Hepatocyte (in vitro differentiated cells): Measurements from ENCODE around the gene RS1. TPM values are rescaled to one million over a fixed set of nuclear protein-coding genes. Genes with fewer than 3 reads are reported as not detected.

Experiments
- DNase-seq: peaks from one replicate; pipeline ENCODE4 v3.0.0-alpha.2; 2016; ENCODE audit warnings: low spot score
- H2AFZ ChIP-seq: fragments of 200-600 bp; sonication (generic); 2 replicates; pipeline ENCODE4 v1.6.0; 2016; ENCODE audit warnings: antibody characterized with exemption, mild to moderate bottlenecking
- H3K27ac ChIP-seq: fragments of 200-600 bp; sonication (generic); 2 replicates; pipeline ENCODE4 v1.5.1; 2016; ENCODE audit warnings: mild to moderate bottlenecking
- H3K27me3 ChIP-seq: fragments of 200-600 bp; sonication (generic); 2 replicates; pipeline ENCODE4 v1.6.1; 2016
- H3K36me3 ChIP-seq: fragments of 200-600 bp; sonication (generic); replicated peaks from 2 replicates; pipeline ENCODE4 v1.5.1; 2016; ENCODE audit warnings: low read depth; ENCODE audit not compliant: insufficient read depth
- H3K4me1 ChIP-seq: fragments of 200-600 bp; sonication (generic); 2 replicates; pipeline ENCODE4 v1.5.1; 2016; ENCODE audit warnings: mild to moderate bottlenecking, moderate library complexity; ENCODE audit not compliant: insufficient read depth
- H3K4me2 ChIP-seq: fragments of 200-600 bp; sonication (generic); 2 replicates; pipeline ENCODE4 v1.6.0; 2016
- H3K4me3 ChIP-seq: fragments of 200-600 bp; sonication (generic); 2 replicates; pipeline ENCODE4 v1.5.1; 2016; ENCODE audit warnings: mild to moderate bottlenecking
- H3K79me2 ChIP-seq: fragments of 200-600 bp; sonication (generic); 2 replicates; pipeline ENCODE4 v1.6.0; 2017; ENCODE audit warnings: mild to moderate bottlenecking
- H3K9me2 ChIP-seq: fragments of 200-600 bp; sonication (generic); replicated peaks from 2 replicates; pipeline ENCODE4 v1.6.0; 2017; ENCODE audit warnings: mild to moderate bottlenecking; ENCODE audit not compliant: insufficient read depth
- H3K9me3 ChIP-seq: fragments of 200-600 bp; sonication (generic); 2 replicates; pipeline ENCODE4 v1.5.1; 2016; ENCODE audit warnings: low read depth, mild to moderate bottlenecking
- H4K20me1 ChIP-seq: fragments of 200-600 bp; sonication (generic); 2 replicates; pipeline ENCODE4 v1.6.0; 2016; ENCODE audit warnings: mild to moderate bottlenecking; ENCODE audit not compliant: insufficient read depth, poor library complexity, severe bottlenecking
- CTCF ChIP-seq: fragments of 200-600 bp; sonication (generic); IDR thresholded peaks from 2 replicates; pipeline ENCODE4 v1.5.1; 2016; ENCODE audit warnings: antibody characterized with exemption, mild to moderate bottlenecking; ENCODE audit not compliant: poor library complexity
- EZH2 ChIP-seq: fragments of 200-600 bp; sonication (generic); IDR thresholded peaks from 2 replicates; pipeline ENCODE4 v1.6.1; 2016; ENCODE audit warnings: antibody characterized with exemption, mild to moderate bottlenecking, borderline replicate concordance
- EZH2phosphoT487 ChIP-seq: fragments of 200-600 bp; sonication (generic); IDR thresholded peaks from one replicate; pipeline ENCODE4 v1.6.1; 2018; ENCODE audit warnings: antibody characterized with exemption, mild to moderate bottlenecking, low read depth, moderate library complexity; ENCODE audit not compliant: unreplicated experiment, severe bottlenecking
- WGBS: methylation state at CpG from one replicate; pipeline ENCODE4 v1.1.6; 2016; ENCODE audit warnings: low lambda C conversion rate; ENCODE audit errors: missing lambda C conversion rate; 5-methylcytosine and 5-hydroxymethylcytosine counted together
- polyA plus RNA-seq: library from polyadenylated mRNA; unstranded; fragments of >200 nt; fragmentation: Nextera tagmentation; extraction: Ambion mirVana; gene quantifications from 2 replicates; pipeline ENCODE4 v1.2.1, GENCODE V29; 2016
- total RNA-seq: library from RNA; depleted of rRNA; stranded (reverse); fragments of >200 nt; gene quantifications from 2 replicates; pipeline ENCODE4 v1.2.3, GENCODE V29; 2014

RS1 gene
- total and polyA plus RNA-seq, 2 experiments from 2014 or later, result 0.43 TPM; not detected in 1

GRCh38 chrX:18677161-18677869 is 5.4 kb upstream of the RS1 start:
- no peak for DNase-seq
- Histone ChIP-seq H3K9me3 (no peaks in the 10 kb centered on the region), H2AFZ (no peak overlapping the region), H3K9me2 (no peaks in the 10 kb centered on the region), H3K27me3 (no peaks in the 10 kb centered on the region), H3K27ac (no peak overlapping the region), H3K79me2 (no peaks in the 10 kb centered on the region), H3K4me2 (no peak overlapping the region), H3K4me3 (no peak overlapping the region), H3K4me1 (no peaks in the 10 kb centered on the region), H4K20me1 (no peaks in the 10 kb centered on the region), H3K36me3 (no peaks in the 10 kb centered on the region)
- 78% methylated on average over 17 of the region's 17 CpGs for WGBS
- TF ChIP-seq CTCF, result no peak
- no peak for TF ChIP-seq EZH2phosphoT487
- no peak for TF ChIP-seq EZH2

GRCh38 chrX:18676470-18676869 is 4.6 kb upstream of the RS1 start:
- no peak overlapping the region for H2AFZ ChIP-seq
- 55% methylated on average over 9 of the region's 11 CpGs for WGBS
- no peaks in the 10 kb centered on the region for H3K9me3 ChIP-seq
- TF ChIP-seq EZH2phosphoT487 (no peak), EZH2 (no peak), CTCF (peak; percentile 23)
- no peaks in the 10 kb centered on the region for H3K4me1 ChIP-seq
- H3K27me3 ChIP-seq, result no peaks in the 10 kb centered on the region
- H3K4me2 ChIP-seq, result no peak overlapping the region
- no peaks in the 10 kb centered on the region for H3K9me2 ChIP-seq
- H3K36me3 ChIP-seq, result no peaks in the 10 kb centered on the region
- DNase-seq, result peak; percentile 32
- H3K27ac ChIP-seq, result no peak overlapping the region
- H3K4me3 ChIP-seq, result no peak overlapping the region
- H4K20me1 ChIP-seq, result no peaks in the 10 kb centered on the region
- no peaks in the 10 kb centered on the region for H3K79me2 ChIP-seq

DNA sequence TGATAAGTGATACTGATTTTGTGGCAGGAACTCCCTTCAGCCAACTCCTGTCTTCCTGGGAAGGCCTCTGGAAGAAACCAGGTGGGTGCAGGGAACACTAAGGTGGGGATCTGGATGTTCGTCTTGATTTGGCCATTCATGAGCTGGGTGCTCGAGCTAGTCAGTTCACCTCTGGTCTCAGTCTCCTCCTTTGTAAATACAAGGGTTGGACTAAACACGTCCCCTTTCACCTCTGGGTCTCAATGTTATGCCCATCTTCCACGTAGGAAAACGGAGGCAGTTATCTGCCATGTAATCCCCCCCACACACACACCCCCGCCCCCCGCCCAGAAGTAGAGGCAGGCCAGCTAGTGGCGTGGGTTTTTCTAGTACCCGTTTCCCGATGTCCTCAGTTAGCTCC is 4.1 kb upstream of the RS1 start:
- WGBS, result 76% methylated on average over 10 of the region's 10 CpGs
- Histone ChIP-seq H3K36me3 (no peaks in the 10 kb centered on the region), H3K9me2 (no peaks in the 10 kb centered on the region), H3K9me3 (no peaks in the 10 kb centered on the region), H3K27me3 (no peaks in the 10 kb centered on the region), H3K79me2 (no peaks in the 10 kb centered on the region), H3K27ac (no peak overlapping the region), H3K4me2 (no peak overlapping the region), H3K4me3 (no peak overlapping the region), H3K4me1 (no peaks in the 10 kb centered on the region), H2AFZ (no peak overlapping the region), H4K20me1 (no peaks in the 10 kb centered on the region)
- DNase-seq, result no peak
- TF ChIP-seq CTCF (no peak), EZH2phosphoT487 (no peak), EZH2 (no peak)
